ENCODE measurements around the gene TAX1BP1. TPM values are rescaled to one million over a fixed set of nuclear protein-coding genes. Genes with fewer than 3 reads are reported as not detected.

Gene TAX1BP1
- polyA plus RNA-seq, 1 donor: 93.9 TPM

DNA sequence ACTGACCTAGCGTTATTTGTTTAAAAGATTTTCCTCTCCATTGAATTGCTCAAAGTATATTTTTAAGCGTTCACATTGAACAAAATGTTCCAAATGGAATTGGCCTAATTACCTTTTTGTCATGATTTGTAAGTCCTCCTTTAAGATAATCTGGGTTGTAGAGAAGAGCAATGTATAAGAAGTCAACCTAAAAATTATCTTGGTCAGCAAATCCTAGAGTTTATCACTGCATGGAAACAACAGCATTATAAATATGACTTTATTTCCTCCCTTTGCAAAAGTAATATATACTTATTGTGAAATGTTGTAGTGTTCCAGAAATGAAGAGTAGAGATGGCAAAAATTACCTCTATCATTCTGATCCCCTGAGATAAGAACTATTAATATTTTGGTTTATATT, 59.2 kb downstream of the TAX1BP1 start:
- no peaks in the 10 kb centered on the region for H3K4me1 ChIP-seq (ENCODE audit: control insufficient read depth, insufficient read depth, low read length)
- H3K27me3 ChIP-seq (ENCODE audit: control insufficient read depth, insufficient read depth, low read length): no peaks in the 10 kb centered on the region
- no peak for DNase-seq
- no peaks in the 10 kb centered on the region for H3K9me3 ChIP-seq (ENCODE audit: control insufficient read depth, low read depth, low read length)
- H3K36me3 ChIP-seq (ENCODE audit: control insufficient read depth, insufficient read depth, low read length): peaks cover 20% of the 10 kb centered on the region
- no peak overlapping the region for H3K4me3 ChIP-seq (ENCODE audit: low read length)
- H3K27ac ChIP-seq (ENCODE audit: low read length): no peak overlapping the region
- 100% methylated on average over 1 of the region's 2 CpGs for WGBS (ENCODE audit: insufficient coverage, low lambda C conversion rate)

DNA sequence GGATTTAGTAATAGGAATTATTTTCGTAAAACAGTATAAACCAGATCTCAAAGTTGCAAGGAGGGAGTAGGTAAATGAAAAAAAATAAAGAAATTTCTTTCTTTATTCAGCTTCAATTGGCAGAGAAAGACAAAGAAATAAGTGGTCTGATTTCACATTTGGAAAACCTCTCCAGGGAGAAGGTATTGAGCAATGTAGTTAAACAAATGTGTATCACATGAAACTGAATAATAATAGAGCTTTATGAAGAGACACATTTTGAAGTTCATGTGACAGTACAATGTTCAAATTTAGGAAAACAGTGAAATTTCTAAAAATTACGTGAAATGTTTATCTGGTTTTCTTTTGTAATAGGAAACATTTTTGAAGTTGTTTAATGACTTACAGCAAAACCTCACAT, 63.0 kb downstream of the TAX1BP1 start:
- Histone ChIP-seq H3K4me1 (ENCODE audit: control insufficient read depth, insufficient read depth, low read length) (no peaks in the 10 kb centered on the region), H3K27ac (ENCODE audit: low read length) (no peak overlapping the region), H3K27me3 (ENCODE audit: control insufficient read depth, insufficient read depth, low read length) (no peaks in the 10 kb centered on the region), H3K4me3 (ENCODE audit: low read length) (no peak overlapping the region), H3K9me3 (ENCODE audit: control insufficient read depth, low read depth, low read length) (no peaks in the 10 kb centered on the region), H3K36me3 (ENCODE audit: control insufficient read depth, insufficient read depth, low read length) (peaks cover 18% of the 10 kb centered on the region)
- no peak for DNase-seq
- WGBS (ENCODE audit: insufficient coverage, low lambda C conversion rate): 100% methylated on average over 2 of the region's 2 CpGs

DNA sequence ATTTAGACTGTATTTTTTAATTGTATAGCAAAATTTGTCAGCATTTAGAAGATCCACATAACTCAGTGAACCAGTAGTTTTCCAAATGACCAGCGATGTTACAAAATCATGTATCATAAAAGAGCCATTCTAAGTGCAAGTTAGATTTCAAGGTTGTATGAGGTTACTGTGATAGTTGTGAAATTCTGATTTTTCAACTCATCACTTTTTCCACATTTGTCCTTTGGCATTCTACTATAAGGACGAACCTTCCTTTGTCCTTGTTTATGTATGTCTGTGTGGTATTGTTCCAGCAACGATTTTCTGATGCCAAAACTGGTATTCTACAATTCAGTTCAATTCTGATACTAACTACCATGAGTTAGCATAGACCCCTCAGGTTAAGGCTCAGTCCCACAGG, 64.2 kb downstream of the TAX1BP1 start:
- Histone ChIP-seq H3K9me3 (ENCODE audit: control insufficient read depth, low read depth, low read length) (no peaks in the 10 kb centered on the region), H3K4me3 (ENCODE audit: low read length) (no peak overlapping the region), H3K4me1 (ENCODE audit: control insufficient read depth, insufficient read depth, low read length) (no peaks in the 10 kb centered on the region), H3K36me3 (ENCODE audit: control insufficient read depth, insufficient read depth, low read length) (peaks cover 20% of the 10 kb centered on the region), H3K27me3 (ENCODE audit: control insufficient read depth, insufficient read depth, low read length) (no peaks in the 10 kb centered on the region), H3K27ac (ENCODE audit: low read length) (no peak overlapping the region)
- DNase-seq: no peak
- no CpG with 5 or more reads among the region's 3 CpGs for WGBS (ENCODE audit: insufficient coverage, low lambda C conversion rate)

DNA sequence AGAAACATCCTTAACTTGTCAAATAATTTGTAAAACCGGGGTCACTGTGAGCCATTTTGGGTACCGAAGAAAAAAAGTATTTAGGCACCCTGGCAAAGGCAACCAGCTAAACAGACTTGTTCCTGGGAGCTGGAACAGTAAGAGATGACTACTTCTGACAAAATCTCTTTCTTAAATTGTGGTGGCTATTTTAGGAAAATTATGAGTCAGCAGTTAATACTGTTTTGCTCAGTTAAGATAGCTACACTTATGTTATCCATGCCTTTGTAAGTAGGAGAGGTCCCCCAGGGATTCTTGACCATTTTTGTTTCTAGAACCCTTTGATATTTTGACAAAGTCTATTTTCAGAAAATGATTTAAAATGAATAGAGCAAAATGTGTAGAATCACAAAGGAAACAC, 68.7 kb downstream of the TAX1BP1 start:
- WGBS (ENCODE audit: insufficient coverage, low lambda C conversion rate): 100% methylated on average over 2 of the region's 2 CpGs
- Histone ChIP-seq H3K36me3 (ENCODE audit: control insufficient read depth, insufficient read depth, low read length) (peaks cover 13% of the 10 kb centered on the region), H3K4me1 (ENCODE audit: control insufficient read depth, insufficient read depth, low read length) (no peaks in the 10 kb centered on the region), H3K27me3 (ENCODE audit: control insufficient read depth, insufficient read depth, low read length) (no peaks in the 10 kb centered on the region), H3K27ac (ENCODE audit: low read length) (no peak overlapping the region), H3K9me3 (ENCODE audit: control insufficient read depth, low read depth, low read length) (no peaks in the 10 kb centered on the region), H3K4me3 (ENCODE audit: low read length) (no peak overlapping the region)
- no peak for DNase-seq

DNA sequence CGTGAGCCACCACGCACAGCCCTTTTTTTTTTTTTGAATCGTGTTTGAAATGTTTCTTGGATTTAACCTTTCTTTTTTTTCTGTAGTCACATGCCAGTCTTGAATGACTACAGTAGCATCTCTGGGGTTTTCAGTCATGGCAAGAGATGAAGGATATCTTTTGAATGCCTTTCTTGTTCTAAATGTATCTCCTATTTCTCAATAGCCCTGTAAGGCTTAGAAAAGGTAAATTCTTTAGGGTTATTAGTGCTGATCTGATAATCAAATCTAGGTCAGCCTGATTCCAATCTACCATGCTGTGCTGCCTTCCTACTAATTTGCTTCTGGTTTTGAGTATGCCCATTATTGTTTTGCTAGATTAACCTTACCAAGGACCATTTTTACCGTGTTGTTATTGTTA, 70.2 kb downstream of the TAX1BP1 start:
- no peak for DNase-seq
- WGBS (ENCODE audit: insufficient coverage, low lambda C conversion rate): no CpG with 5 or more reads among the region's 4 CpGs

DNA sequence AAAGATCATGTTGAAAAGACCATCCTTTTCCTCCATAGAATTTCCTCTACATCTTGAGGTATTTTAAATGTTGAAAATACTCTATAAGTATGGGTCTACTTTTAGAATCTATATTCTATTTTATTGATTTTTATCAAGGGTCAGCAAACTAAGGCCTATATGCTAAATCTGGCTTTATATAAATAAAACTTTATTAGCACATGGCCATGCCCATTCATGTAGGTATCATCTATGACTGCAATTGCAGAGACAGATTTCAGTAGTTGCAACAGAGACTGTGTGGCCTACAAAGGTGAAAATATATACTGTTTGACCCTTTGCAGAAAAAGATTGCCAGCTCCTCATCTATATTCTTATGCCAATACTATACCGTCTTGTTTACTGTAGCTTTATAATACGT, 72.7 kb downstream of the TAX1BP1 start:
- H3K27ac ChIP-seq (ENCODE audit: low read length): no peak overlapping the region
- no peaks in the 10 kb centered on the region for H3K27me3 ChIP-seq (ENCODE audit: control insufficient read depth, insufficient read depth, low read length)
- no peak overlapping the region for H3K4me3 ChIP-seq (ENCODE audit: low read length)
- WGBS (ENCODE audit: insufficient coverage, low lambda C conversion rate): 94% methylated on average over 2 of the region's 2 CpGs
- H3K36me3 ChIP-seq (ENCODE audit: control insufficient read depth, insufficient read depth, low read length): peaks cover 15% of the 10 kb centered on the region
- DNase-seq: no peak
- H3K9me3 ChIP-seq (ENCODE audit: control insufficient read depth, low read depth, low read length): no peaks in the 10 kb centered on the region
- H3K4me1 ChIP-seq (ENCODE audit: control insufficient read depth, insufficient read depth, low read length): no peaks in the 10 kb centered on the region

More for the DNA sequence above, 70.2 kb downstream of the TAX1BP1 start:
- Histone ChIP-seq H3K9me3 (ENCODE audit: control insufficient read depth, low read depth, low read length) (no peaks in the 10 kb centered on the region), H3K27ac (ENCODE audit: low read length) (no peak overlapping the region), H3K4me1 (ENCODE audit: control insufficient read depth, insufficient read depth, low read length) (no peaks in the 10 kb centered on the region), H3K4me3 (ENCODE audit: low read length) (no peak overlapping the region), H3K36me3 (ENCODE audit: control insufficient read depth, insufficient read depth, low read length) (peaks cover 13% of the 10 kb centered on the region), H3K27me3 (ENCODE audit: control insufficient read depth, insufficient read depth, low read length) (no peaks in the 10 kb centered on the region)

DNA sequence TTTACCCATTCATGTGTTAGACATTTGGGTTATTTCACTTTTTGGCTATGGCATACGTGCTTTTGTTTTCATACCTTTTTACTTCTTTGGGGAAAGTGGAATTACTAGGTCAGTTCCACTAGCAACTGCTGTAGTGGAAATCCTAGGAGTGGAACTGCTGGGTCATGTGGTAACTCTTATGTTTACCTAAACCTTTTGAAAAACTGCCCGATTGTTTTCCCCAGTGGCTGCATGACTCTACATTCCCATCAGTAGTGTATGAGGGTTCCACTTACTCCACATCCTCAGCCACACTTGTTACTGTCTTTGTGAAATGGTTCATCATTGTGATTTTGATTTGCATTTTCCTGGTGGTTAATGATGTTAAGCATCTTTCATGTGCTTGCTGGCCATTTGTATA, 82.3 kb downstream of the TAX1BP1 start:
- Histone ChIP-seq H3K4me3 (ENCODE audit: low read length) (no peak overlapping the region), H3K36me3 (ENCODE audit: control insufficient read depth, insufficient read depth, low read length) (peaks cover 18% of the 10 kb centered on the region), H3K4me1 (ENCODE audit: control insufficient read depth, insufficient read depth, low read length) (no peaks in the 10 kb centered on the region), H3K27me3 (ENCODE audit: control insufficient read depth, insufficient read depth, low read length) (no peaks in the 10 kb centered on the region), H3K27ac (ENCODE audit: low read length) (no peak overlapping the region), H3K9me3 (ENCODE audit: control insufficient read depth, low read depth, low read length) (no peaks in the 10 kb centered on the region)
- DNase-seq: no peak
- 83% methylated on average over 1 of the region's 2 CpGs for WGBS (ENCODE audit: insufficient coverage, low lambda C conversion rate)

DNA sequence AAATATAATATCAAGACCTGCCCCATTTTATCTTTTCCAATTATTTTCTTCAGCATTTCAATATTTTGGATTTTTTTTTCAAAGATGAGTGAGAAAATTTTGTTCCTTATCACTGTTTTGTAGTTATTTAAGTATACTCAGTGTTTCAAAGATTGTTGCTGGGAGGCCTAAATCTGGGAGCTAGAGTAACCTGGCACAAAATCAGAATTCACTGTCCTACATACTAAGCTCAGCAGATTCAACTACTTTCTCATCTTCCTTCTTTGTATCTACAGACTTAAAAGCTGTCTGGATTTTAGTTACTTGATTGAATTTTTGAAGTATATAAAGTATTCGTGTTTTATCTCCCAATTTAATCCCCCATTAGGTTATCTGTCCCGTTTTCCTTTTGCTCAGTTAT, 85.9 kb downstream of the TAX1BP1 start:
- H3K27ac ChIP-seq (ENCODE audit: low read length): no peak overlapping the region
- H3K27me3 ChIP-seq (ENCODE audit: control insufficient read depth, insufficient read depth, low read length): no peaks in the 10 kb centered on the region
- H3K9me3 ChIP-seq (ENCODE audit: control insufficient read depth, low read depth, low read length): no peaks in the 10 kb centered on the region
- peaks cover 10% of the 10 kb centered on the region for H3K36me3 ChIP-seq (ENCODE audit: control insufficient read depth, insufficient read depth, low read length)
- 86% methylated on average over 2 of the region's 2 CpGs for WGBS (ENCODE audit: insufficient coverage, low lambda C conversion rate)
- H3K4me1 ChIP-seq (ENCODE audit: control insufficient read depth, insufficient read depth, low read length): no peaks in the 10 kb centered on the region
- no peak overlapping the region for H3K4me3 ChIP-seq (ENCODE audit: low read length)
- no peak for DNase-seq

DNA sequence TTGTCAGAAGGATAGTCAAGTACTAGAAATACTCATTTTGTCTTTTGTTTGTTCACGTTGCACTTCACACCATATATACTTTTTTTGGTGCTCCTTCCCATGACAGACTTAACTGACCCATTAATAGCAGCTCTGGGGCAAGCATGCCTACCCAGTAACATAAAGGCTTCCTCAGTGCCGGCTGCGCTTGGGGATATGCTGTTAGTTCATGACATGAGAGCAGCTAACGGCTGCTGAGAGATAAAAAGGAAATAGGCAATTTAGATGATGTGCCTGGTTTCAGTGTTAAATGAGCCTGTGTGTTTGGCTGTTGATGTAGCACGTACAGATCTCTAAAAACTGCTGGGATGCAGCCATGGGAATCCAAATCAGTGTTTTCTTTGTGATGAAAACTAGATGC, 86.4 kb downstream of the TAX1BP1 start:
- Histone ChIP-seq H3K9me3 (ENCODE audit: control insufficient read depth, low read depth, low read length) (no peaks in the 10 kb centered on the region), H3K27me3 (ENCODE audit: control insufficient read depth, insufficient read depth, low read length) (no peaks in the 10 kb centered on the region), H3K4me3 (ENCODE audit: low read length) (no peak overlapping the region), H3K36me3 (ENCODE audit: control insufficient read depth, insufficient read depth, low read length) (peaks cover 13% of the 10 kb centered on the region), H3K27ac (ENCODE audit: low read length) (no peak overlapping the region), H3K4me1 (ENCODE audit: control insufficient read depth, insufficient read depth, low read length) (no peaks in the 10 kb centered on the region)
- no CpG with 5 or more reads among the region's 5 CpGs for WGBS (ENCODE audit: insufficient coverage, low lambda C conversion rate)
- no peak for DNase-seq

DNA sequence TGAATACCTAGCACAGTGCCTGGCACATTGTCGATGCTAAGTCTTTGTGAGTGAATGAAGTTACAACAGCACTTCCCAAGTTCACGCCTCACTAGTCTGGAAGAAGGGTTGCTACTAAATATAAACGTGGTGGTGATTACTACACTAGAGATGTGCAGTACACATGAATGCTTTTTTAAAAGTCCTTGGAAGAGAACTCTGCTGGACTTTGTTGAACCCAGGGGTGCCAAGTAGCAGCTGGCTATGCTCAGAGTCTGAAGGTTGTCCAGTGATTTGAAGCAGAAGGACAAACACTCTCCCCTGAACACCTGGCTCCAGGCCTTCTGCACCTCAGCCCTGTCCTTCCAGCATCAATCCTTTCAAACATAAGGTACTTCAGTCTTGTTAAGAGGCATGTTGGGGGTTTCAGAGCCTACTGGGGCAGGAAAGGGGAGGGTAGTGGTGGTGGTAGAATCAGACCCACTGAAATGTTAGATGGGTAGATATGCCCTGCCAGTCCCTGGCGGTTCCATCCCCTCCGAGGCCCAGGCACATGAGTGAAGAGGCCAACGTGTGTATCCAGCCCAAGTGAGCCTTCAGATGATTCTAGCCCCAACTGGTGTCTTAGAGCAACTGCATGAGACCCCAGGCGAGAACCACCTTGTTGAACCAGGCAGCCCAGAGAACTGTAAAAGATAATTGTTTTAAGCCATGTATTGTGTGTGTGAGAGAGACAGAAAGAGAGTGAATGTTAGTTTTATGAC, 94.4 kb downstream of the TAX1BP1 start:
- Histone ChIP-seq H3K27ac (ENCODE audit: low read length) (no peak overlapping the region), H3K9me3 (ENCODE audit: control insufficient read depth, low read depth, low read length) (no peaks in the 10 kb centered on the region), H3K4me3 (ENCODE audit: low read length) (no peak overlapping the region), H3K27me3 (ENCODE audit: control insufficient read depth, insufficient read depth, low read length) (no peaks in the 10 kb centered on the region), H3K4me1 (ENCODE audit: control insufficient read depth, insufficient read depth, low read length) (peaks cover 9% of the 10 kb centered on the region), H3K36me3 (ENCODE audit: control insufficient read depth, insufficient read depth, low read length) (peaks cover 16% of the 10 kb centered on the region)
- DNase-seq: no peak
- WGBS (ENCODE audit: insufficient coverage, low lambda C conversion rate): no CpG with 5 or more reads among the region's 7 CpGs

DNA sequence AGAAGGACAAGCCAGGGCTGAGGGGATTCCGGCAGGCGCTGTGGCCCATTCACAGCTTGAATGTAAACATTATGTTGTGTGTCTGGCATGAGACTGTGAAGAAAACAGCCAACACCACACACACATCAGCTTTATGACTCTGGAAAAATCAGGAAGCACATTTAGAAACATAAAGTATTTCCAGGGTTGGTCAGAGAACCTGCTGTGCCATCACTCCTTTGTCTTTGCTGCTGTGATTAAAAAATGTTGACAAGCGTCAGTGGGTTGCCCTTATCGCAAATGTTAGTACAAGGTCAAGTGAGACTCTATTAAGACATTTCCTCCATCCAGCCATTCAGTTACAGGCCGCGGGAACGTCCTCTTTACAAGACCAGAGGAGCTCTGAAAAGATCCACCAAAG, 95.4 kb downstream of the TAX1BP1 start:
- Histone ChIP-seq H3K4me3 (ENCODE audit: low read length) (no peak overlapping the region), H3K36me3 (ENCODE audit: control insufficient read depth, insufficient read depth, low read length) (peaks cover 16% of the 10 kb centered on the region), H3K27me3 (ENCODE audit: control insufficient read depth, insufficient read depth, low read length) (no peaks in the 10 kb centered on the region), H3K27ac (ENCODE audit: low read length) (no peak overlapping the region), H3K9me3 (ENCODE audit: control insufficient read depth, low read depth, low read length) (no peaks in the 10 kb centered on the region), H3K4me1 (ENCODE audit: control insufficient read depth, insufficient read depth, low read length) (peaks cover 9% of the 10 kb centered on the region)
- no peak for DNase-seq
- no CpG with 5 or more reads among the region's 7 CpGs for WGBS (ENCODE audit: insufficient coverage, low lambda C conversion rate)
